Neural progenitor cell (in vitro differentiated cells): ENCODE results near the gene ITFG1.

Experiments used
- EZH2 ChIP-seq: fragments of 200-600 bp; sonication (generic); IDR thresholded peaks from 2 replicates; pipeline ENCODE4 v1.6.1; 2017; ENCODE audit warnings: antibody characterized with exemption, mild to moderate bottlenecking, moderate library complexity
- EZH2phosphoT487 ChIP-seq: fragments of 200-600 bp; sonication (generic); IDR thresholded peaks from 2 replicates; pipeline ENCODE4 v1.6.1; 2017; ENCODE audit warnings: antibody characterized with exemption
- TF ChIP-seq, protein P1 (sequence below): fragments of 200-600 bp; sonication (generic); IDR thresholded peaks from 2 replicates; pipeline ENCODE4 v1.5.1; 2017; ENCODE audit warnings: antibody characterized with exemption, mild to moderate bottlenecking

DNA sequence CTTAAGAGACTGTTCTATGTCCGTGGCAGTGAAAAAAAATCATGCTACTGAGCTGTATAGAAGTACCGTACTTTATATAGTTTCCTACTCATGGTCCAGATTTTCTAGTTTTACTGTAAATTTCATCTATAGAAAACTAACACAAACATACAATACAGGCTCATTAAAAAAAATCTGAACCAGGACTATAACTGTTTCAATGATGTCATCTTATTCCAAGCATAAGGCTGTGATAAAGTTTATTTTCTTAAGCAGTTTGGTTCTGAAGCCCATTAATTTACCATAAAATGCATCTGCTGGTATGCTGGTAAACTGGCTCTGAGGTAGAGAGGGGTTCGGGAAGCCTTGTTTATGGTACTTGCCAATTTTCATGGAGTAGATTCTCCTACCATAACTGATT, 300.4 kb downstream of the ITFG1 start:
- TF ChIP-seq, protein P1, sequence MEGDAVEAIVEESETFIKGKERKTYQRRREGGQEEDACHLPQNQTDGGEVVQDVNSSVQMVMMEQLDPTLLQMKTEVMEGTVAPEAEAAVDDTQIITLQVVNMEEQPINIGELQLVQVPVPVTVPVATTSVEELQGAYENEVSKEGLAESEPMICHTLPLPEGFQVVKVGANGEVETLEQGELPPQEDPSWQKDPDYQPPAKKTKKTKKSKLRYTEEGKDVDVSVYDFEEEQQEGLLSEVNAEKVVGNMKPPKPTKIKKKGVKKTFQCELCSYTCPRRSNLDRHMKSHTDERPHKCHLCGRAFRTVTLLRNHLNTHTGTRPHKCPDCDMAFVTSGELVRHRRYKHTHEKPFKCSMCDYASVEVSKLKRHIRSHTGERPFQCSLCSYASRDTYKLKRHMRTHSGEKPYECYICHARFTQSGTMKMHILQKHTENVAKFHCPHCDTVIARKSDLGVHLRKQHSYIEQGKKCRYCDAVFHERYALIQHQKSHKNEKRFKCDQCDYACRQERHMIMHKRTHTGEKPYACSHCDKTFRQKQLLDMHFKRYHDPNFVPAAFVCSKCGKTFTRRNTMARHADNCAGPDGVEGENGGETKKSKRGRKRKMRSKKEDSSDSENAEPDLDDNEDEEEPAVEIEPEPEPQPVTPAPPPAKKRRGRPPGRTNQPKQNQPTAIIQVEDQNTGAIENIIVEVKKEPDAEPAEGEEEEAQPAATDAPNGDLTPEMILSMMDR: no peak
- TF ChIP-seq EZH2 (no peak), EZH2phosphoT487 (no peak)
